Aorta (tissue), 5 donors: Measurements from ENCODE around the gene TDP2. TPM values are rescaled to one million over a fixed set of nuclear protein-coding genes. Genes with fewer than 3 reads are reported as not detected.

Experiments used
- ATAC-seq: fragments of 200-7000 bp; cut with Tn5 transposase; one replicate; pipeline ENCODE4 v1.9.1; 2022; ENCODE audit warnings: moderate library complexity; ENCODE audit not compliant: low FRiP score
- DNase-seq, 2 donors: peaks; one replicate each; pipeline ENCODE4 v3.0.0-alpha.2; 2020
- H3K27ac ChIP-seq, 2 donors: one replicate each; pipeline ENCODE4 v1.5.1; 2013; ENCODE audit warnings: low read length in 2 of 2, mild to moderate bottlenecking in 2 of 2, moderate library complexity in 2 of 2, control low read depth in 1 of 2, inconsistent platforms in 1 of 2, low read depth in 1 of 2
- H3K27me3 ChIP-seq, 2 donors: one replicate each; pipeline ENCODE4 v1.6.1; 2013; ENCODE audit warnings: control low read depth in 1 of 2, low read length in 1 of 2, mild to moderate bottlenecking in 1 of 2, moderate library complexity in 1 of 2; ENCODE audit not compliant: insufficient read depth in 2 of 2, control insufficient read depth in 1 of 2
- H3K36me3 ChIP-seq, 2 donors: one replicate each; pipeline ENCODE4 v1.6.1; 2013; ENCODE audit warnings: control low read depth in 1 of 2, low read length in 1 of 2, mild to moderate bottlenecking in 1 of 2; ENCODE audit not compliant: insufficient read depth in 2 of 2, control insufficient read depth in 1 of 2
- H3K4me1 ChIP-seq, 2 donors: one replicate each; pipeline ENCODE4 v1.6.1; 2013; ENCODE audit warnings: low read length in 2 of 2, control low read depth in 1 of 2, mild to moderate bottlenecking in 1 of 2, moderate library complexity in 1 of 2; ENCODE audit not compliant: insufficient read depth in 2 of 2, control insufficient read depth in 1 of 2
- H3K4me3 ChIP-seq, 2 donors: one replicate each; pipeline ENCODE4 v1.5.1; 2013; ENCODE audit warnings: low read length in 2 of 2, control low read depth in 1 of 2, mild to moderate bottlenecking in 1 of 2
- H3K9me3 ChIP-seq: one replicate; pipeline ENCODE4 v1.6.1; 2013; ENCODE audit warnings: mild to moderate bottlenecking, low read length; ENCODE audit not compliant: control insufficient read depth
- WGBS, 2 donors: extraction: QIAGEN DNeasy Blood & Tissue Kit; methylation state at CpG; one replicate each; pipeline ENCODE4 v1.1.7; 2013; 5-methylcytosine and 5-hydroxymethylcytosine counted together
- intact Hi-C, 2 donors: fragments of 100-400 bp; cut with DNase I; formaldehyde crosslinking; loops; one replicate each; pipeline versions ENCODE4 v1.14.2 to v1.15.0; 2022
- polyA plus RNA-seq, 2 donors: library from polyadenylated mRNA; stranded (reverse); fragments of 200-250 nt; gene quantifications; one replicate each; pipeline ENCODE4 v1.2.3, GENCODE V29; 2013
- total RNA-seq, 2 donors: library from RNA; stranded (reverse); fragmentation: NEBNext Ultra II Directional; extraction: Animal tissue kit (Norgen Biotek cat#: 25700); gene quantifications; one replicate each; pipeline ENCODE4 v1.2.1, GENCODE V29; 2021
- donor health status: healthy with polysubstance abuse.
- donor health status: Bipolar disorder and iron deficiency.
- donor health status: DM: no; HTN: no; CAD: no.
- donor health status: DM: no; HTN: no; CAD: no.
- donor health status: DM: yes; HTN: yes; CAD: no.

Gene TDP2
- total and polyA plus RNA-seq, 4 donors = 30.7 to 99.7 (median 38.3) TPM

GRCh38 chr6:24621626-24622289, 44.9 kb downstream of the TDP2 start:
- H3K4me1 ChIP-seq = no peaks in the 10 kb centered on the region
- no peak overlapping the region for H3K27ac ChIP-seq
- intact Hi-C loops = no loop called here
- ATAC-seq (no peak), DNase-seq (no peak)
- no peaks in the 10 kb centered on the region for H3K27me3 ChIP-seq
- no peaks in the 10 kb centered on the region for H3K9me3 ChIP-seq
- WGBS, 2 donors = 68 to 74% methylated on average over 7 of the region's 7 CpGs
- H3K36me3 ChIP-seq = no peaks in the 10 kb centered on the region
- no peak overlapping the region for H3K4me3 ChIP-seq

GRCh38 chr6:24620637-24621036, 46.1 kb downstream of the TDP2 start:
- H3K4me3 ChIP-seq = no peak overlapping the region
- 80 to 84% methylated on average over 3 of the region's 3 CpGs for WGBS, 2 donors

GRCh38 chr6:24619661-24620060, 47.0 kb downstream of the TDP2 start:
- WGBS, 2 donors = 86 to 87% methylated on average over 5 of the region's 5 CpGs
- H3K27ac ChIP-seq = no peak overlapping the region
- intact Hi-C loops = no loop called here
- DNase-seq (no peak), ATAC-seq (no peak)
- no peaks in the 10 kb centered on the region for H3K9me3 ChIP-seq
- no peak overlapping the region for H3K4me3 ChIP-seq
- no peaks in the 10 kb centered on the region for H3K4me1 ChIP-seq
- H3K36me3 ChIP-seq = no peaks in the 10 kb centered on the region
- no peaks in the 10 kb centered on the region for H3K27me3 ChIP-seq

More at GRCh38 chr6:24620637-24621036, 46.1 kb downstream of the TDP2 start:
- Histone ChIP-seq H3K27me3 (no peaks in the 10 kb centered on the region), H3K36me3 (no peaks in the 10 kb centered on the region), H3K4me1 (no peaks in the 10 kb centered on the region), H3K9me3 (no peaks in the 10 kb centered on the region), H3K27ac (no peak overlapping the region)
- intact Hi-C loops = no loop called here
- DNase-seq = no peak
- ATAC-seq = no peak

- intact Hi-C loops = no loop called here
- H3K4me3 ChIP-seq = no peak overlapping the region
- no peak for ATAC-seq
- H3K36me3 ChIP-seq = no peaks in the 10 kb centered on the region
- no peaks in the 10 kb centered on the region for H3K9me3 ChIP-seq
- H3K4me1 ChIP-seq = no peaks in the 10 kb centered on the region
- H3K27me3 ChIP-seq = no peaks in the 10 kb centered on the region
- no peak for DNase-seq
- WGBS, 2 donors = 46 to 51% methylated on average over 2 of the region's 2 CpGs
- no peak overlapping the region for H3K27ac ChIP-seq
Measured at GRCh38 chr6:24614648-24615047, 52.1 kb downstream of the TDP2 start.

GRCh38 chr6:24614043-24614420, 52.7 kb downstream of the TDP2 start:
- Histone ChIP-seq H3K27me3 (no peaks in the 10 kb centered on the region), H3K9me3 (no peaks in the 10 kb centered on the region), H3K4me3 (no peak overlapping the region), H3K4me1 (no peaks in the 10 kb centered on the region), H3K27ac (no peak overlapping the region), H3K36me3 (no peaks in the 10 kb centered on the region)
- intact Hi-C loops = no loop called here
- WGBS, 2 donors = 32 to 34% methylated on average over 7 of the region's 7 CpGs
- no peak for DNase-seq
- no peak for ATAC-seq

- intact Hi-C loops = no loop called here
- Histone ChIP-seq H3K9me3 (no peaks in the 10 kb centered on the region), H3K27ac (no peak overlapping the region), H3K36me3 (no peaks in the 10 kb centered on the region), H3K4me1 (no peaks in the 10 kb centered on the region), H3K27me3 (no peaks in the 10 kb centered on the region), H3K4me3 (no peak overlapping the region)
- WGBS, 2 donors = 45 to 61% methylated on average over 2 of the region's 2 CpGs
- no peak for ATAC-seq
- DNase-seq = no peak
Measured at GRCh38 chr6:24613361-24614042, 53.2 kb downstream of the TDP2 start.

- Histone ChIP-seq H3K9me3 (no peaks in the 10 kb centered on the region), H3K4me1 (no peaks in the 10 kb centered on the region), H3K4me3 (no peak overlapping the region), H3K36me3 (no peaks in the 10 kb centered on the region), H3K27me3 (no peaks in the 10 kb centered on the region), H3K27ac (no peak overlapping the region)
- 94 to 96% methylated on average over 4 of the region's 4 CpGs for WGBS, 2 donors
- intact Hi-C loops = no loop called here
- no peak for DNase-seq
- no peak for ATAC-seq
Measured at GRCh38 chr6:24610672-24611071, 56.0 kb downstream of the TDP2 start.

- H3K27ac ChIP-seq = no peak overlapping the region
- no peaks in the 10 kb centered on the region for H3K4me1 ChIP-seq
- H3K9me3 ChIP-seq = no peaks in the 10 kb centered on the region
- H3K4me3 ChIP-seq = no peak overlapping the region
- no peaks in the 10 kb centered on the region for H3K27me3 ChIP-seq
- no peaks in the 10 kb centered on the region for H3K36me3 ChIP-seq
- intact Hi-C loops = no loop called here
- WGBS, 2 donors = 83 to 89% methylated on average over 5 of the region's 5 CpGs
- ATAC-seq = no peak
- no peak for DNase-seq
Measured at GRCh38 chr6:24607310-24608105, 59.2 kb downstream of the TDP2 start.
